ENCODE results near the gene SSX2IP. TPM values are rescaled to one million over a fixed set of nuclear protein-coding genes. Genes with fewer than 3 reads are reported as not detected.

Gene SSX2IP
- 12.5 and 13.2 TPM in 2 replicates for total RNA-seq

- no peak for TF ChIP-seq CTCF (conservative IDR thresholded peaks at IDR 0.05; ENCODE audit: low read depth, low read length)
- peak within 1 kb of the TSS; percentile 77 for H3K4me3 ChIP-seq (ENCODE audit: low read depth, low read length)
- peak; percentile 63 for DNase-seq (ENCODE audit: low read depth)
Measured at GRCh38 chr1:84690397-84691121, at the start of gene SSX2IP. Gene SSX2IP (minus strand): TSS chr1:84690461. CDS start chr1:84671219, 19,242 bp downstream.

- H3K4me3 ChIP-seq (ENCODE audit: low read depth, low read length): no peak overlapping the region
- TF ChIP-seq CTCF (conservative IDR thresholded peaks at IDR 0.05; ENCODE audit: low read depth, low read length): no peak
- DNase-seq (ENCODE audit: low read depth): no peak
Measured at GRCh38 chr1:84738237-84738636, 48.0 kb upstream of the SSX2IP start.

- no peak for DNase-seq (ENCODE audit: low read depth)
- TF ChIP-seq CTCF (conservative IDR thresholded peaks at IDR 0.05; ENCODE audit: low read depth, low read length): no peak
- H3K4me3 ChIP-seq (ENCODE audit: low read depth, low read length): no peak overlapping the region
Measured at GRCh38 chr1:84737590-84737989, 47.3 kb upstream of the SSX2IP start.

GRCh38 chr1:84736944-84737343 is 46.7 kb upstream of the SSX2IP start:
- no peak for TF ChIP-seq CTCF (conservative IDR thresholded peaks at IDR 0.05; ENCODE audit: low read depth, low read length)
- H3K4me3 ChIP-seq (ENCODE audit: low read depth, low read length): no peak overlapping the region
- DNase-seq (ENCODE audit: low read depth): no peak

- no peak for TF ChIP-seq CTCF (conservative IDR thresholded peaks at IDR 0.05; ENCODE audit: low read depth, low read length)
- no peak for DNase-seq (ENCODE audit: low read depth)
- H3K4me3 ChIP-seq (ENCODE audit: low read depth, low read length): no peak overlapping the region
Measured at GRCh38 chr1:84736445-84736844, 46.2 kb upstream of the SSX2IP start.

GRCh38 chr1:84735483-84735882 is 45.2 kb upstream of the SSX2IP start:
- TF ChIP-seq CTCF (conservative IDR thresholded peaks at IDR 0.05; ENCODE audit: low read depth, low read length): no peak
- DNase-seq (ENCODE audit: low read depth): no peak
- H3K4me3 ChIP-seq (ENCODE audit: low read depth, low read length): no peak overlapping the region

- no peak for DNase-seq (ENCODE audit: low read depth)
- H3K4me3 ChIP-seq (ENCODE audit: low read depth, low read length): no peak overlapping the region
- TF ChIP-seq CTCF (conservative IDR thresholded peaks at IDR 0.05; ENCODE audit: low read depth, low read length): no peak
Measured at GRCh38 chr1:84732520-84732919, 42.3 kb upstream of the SSX2IP start.

Data from epithelial cell of proximal tubule (primary cell).